GM20431 (cell line): Measurements from ENCODE around the gene CAPG.

Experiments used
- in situ Hi-C: fragments of 300-500 bp; cut with MseI, MboI; formaldehyde crosslinking; loops from one replicate; pipeline ENCODE4 v1.15.0; 2020; ENCODE audit warnings: low sequenced_read_pairs; ENCODE audit not compliant: unreplicated experiment

The CAPG gene

DNA sequence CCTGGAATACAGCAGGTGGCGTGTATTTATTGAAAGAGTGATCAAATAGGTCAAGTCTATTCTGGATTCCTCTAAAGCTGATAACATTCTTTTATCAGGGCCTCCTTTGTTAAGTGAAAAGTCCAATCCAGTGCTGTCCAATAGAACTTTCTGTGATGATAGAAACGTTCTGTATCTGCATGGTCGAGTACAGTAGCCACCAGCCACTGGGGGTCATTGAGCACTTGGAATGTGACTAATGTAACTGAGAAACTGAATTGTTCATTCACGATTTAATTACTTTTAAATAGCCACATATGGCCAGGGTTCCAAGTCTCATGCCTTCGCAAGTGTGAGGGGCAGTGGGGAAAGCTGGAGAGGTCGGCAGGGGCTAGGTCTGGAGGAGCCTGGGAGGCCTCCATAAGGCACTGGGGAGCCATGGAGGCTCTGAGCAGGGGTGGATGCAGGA is 28.9 kb upstream of the CAPG start:
- in situ Hi-C loops: no loop called here

DNA sequence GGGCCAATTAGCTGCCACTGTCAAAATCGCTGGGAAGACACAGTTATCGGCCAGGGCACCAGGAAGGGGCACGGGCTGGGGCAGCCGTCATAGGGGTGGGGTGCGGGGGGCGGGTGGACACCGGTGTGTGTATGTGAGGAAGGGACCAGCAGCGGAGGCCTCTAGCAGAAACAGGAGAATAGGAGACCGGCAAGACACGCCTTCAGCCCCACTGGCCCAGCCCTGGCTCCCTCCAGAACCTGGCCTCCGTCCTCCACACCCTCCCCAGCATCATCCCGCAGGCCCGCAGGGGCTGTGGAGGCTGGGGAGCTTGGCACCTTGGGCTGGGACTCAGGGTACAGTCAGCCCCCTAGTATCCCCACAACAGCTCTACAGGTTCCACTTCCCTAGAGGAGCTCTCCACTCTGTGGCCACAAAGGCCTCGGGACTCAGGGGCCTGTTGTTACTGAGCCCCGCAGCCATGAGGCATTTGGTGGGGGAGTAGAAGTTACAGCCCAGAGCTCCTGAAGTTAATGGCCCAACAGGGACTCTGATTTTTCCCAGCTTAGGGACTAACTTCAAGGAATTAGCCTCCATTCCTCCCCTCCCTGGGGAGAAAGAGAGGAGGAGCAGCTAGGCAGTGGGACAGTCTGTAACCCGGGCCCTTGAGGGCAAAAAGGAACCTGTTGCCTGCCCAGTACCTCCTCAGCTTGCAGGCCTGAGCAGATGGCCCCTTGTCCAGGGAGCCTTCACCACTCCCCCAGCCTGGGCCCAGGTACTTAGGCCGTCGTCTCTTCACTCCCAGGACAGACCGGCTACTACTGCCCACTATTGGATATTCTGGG is 28.2 kb upstream of the CAPG start:
- in situ Hi-C loops: no loop called here

DNA sequence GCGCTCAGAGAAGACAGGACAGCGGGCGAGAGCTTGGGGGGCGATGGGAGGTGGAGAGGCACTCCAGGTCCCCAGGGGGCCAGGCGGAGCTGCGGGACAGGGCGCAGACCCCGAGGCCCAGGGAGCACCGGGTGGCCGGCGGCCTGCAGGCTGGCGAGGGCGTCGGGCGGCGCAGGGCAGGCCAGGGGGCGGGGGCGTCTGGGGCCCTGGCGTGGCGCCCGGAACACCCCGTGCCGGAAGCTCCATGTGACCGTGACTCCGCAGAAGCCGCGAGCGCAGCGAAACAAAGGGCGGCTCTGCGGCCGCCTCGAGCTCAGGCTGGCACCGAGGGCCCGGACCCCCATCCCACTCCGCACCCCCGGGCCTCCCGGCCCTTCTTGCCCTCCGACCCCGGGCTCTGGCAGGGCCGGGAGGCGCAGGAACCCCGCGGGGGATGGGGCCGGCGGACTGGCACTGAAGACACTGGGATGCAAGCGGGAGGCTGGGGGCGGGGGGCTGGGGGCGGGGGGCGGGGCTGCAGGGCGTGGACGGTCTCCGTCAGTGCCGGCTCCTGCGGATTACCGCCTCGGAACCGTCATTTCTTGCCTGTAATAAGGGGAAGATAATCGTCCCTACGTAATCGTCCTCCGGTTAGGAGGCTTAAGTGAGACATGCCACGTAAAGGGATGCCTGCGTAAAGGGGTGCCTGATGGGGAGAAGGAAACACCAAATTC is 27.5 kb upstream of the CAPG start:
- in situ Hi-C loops: no loop called here

DNA sequence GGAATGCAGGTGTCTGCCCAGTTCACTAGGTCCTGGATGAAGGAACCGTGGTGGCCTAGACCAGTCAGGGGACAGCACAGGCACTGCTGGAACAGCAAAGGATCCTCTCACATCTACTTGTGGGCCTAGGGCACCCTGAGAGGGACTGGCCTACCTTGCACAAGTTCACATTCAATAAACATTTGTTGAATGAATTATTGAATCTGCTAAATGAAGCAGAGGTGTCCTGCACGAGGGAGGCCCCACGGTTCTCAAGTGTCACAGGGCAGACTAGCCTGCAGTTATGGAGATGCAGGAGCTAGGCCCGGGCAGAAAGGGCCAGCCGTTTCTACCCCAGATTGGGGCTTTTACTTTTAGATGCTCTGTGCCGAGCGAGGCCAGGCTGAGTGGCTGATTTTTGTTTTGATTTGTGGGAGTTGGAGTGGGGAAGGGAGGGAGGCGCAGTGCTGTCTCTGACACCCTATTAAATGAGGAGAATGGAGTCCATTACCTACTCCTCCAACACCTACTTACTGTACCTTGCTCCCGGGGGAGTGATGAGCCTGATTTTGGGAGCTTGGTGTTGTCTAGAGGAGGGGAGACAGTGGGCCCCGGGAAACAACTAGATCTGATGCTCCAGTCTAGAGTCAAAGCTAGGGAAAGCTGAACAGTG is 26.8 kb upstream of the CAPG start:
- in situ Hi-C loops: no loop called here

DNA sequence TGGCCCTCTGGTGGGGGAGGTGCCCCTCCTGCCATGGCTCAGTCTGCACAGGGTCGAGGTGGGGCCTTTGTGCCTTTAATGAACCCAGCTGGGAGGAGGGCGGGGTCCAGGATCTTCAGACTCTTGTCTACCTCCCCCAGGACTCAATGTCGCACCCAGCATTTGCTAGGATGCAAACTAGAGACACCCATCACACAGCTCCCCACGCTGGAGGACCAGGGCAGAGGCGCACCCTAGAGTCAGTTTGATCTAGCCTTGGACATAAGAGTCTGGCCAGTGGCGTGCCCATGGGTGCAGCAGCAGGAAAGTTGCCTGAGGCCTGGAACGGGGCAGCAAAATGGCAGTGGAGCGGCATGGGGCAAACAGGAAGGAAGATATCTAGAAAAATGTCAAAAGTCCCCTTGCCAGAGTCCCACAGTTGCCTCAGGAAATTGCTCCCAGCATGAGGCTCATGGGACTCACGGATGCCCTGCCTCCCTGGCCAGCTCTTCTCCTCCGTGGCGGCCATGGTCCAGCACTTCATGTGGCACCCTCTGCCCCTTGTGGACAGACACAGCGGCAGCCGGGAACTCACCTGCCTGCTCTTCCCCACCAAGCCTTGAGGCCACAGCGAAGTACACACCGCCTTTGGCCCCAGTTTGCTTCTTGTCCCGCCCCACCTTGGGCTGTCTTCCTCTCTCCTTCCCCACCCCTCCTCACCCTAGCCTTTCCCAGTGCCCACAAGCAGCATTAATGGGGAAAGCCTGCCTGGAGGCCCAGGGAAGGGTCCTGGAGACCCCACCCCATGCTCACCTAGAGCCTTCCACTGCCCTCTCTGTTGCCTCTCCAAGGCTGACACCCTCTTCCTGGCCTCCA is 26.0 kb upstream of the CAPG start:
- in situ Hi-C loops: no loop called here

DNA sequence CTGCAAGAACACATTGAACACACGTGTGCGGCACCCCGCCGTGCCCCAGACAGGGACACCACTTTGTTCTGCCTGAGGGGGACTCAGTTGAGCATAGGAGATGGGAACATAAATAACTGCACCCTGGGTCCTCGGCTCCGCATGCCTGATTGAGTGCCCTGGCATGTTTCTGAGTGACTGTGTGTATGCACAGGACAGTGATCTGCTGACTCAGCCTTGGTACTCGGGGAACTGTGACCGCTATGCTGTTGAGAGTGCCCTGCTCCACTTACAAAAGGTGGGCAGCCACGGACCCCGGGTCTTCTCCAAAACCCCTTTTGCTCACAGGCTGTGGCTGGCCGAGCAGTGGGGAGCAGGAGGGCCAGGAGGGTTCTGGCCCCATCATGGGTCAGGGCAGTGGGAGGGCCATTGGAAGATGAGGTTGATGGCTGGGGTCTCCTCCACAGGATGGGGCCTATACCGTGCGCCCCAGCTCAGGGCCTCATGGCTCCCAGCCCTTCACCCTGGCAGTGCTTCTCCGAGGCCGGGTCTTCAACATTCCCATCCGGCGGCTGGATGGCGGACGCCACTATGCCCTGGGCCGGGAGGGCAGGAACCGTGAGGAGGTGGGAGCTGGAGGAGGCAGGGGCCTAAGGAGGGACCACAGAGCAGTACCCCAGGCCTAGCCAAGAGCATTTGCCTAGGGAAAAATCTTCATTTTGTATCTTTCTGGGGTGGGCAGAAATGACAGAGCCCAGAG is 25.2 kb upstream of the CAPG start:
- in situ Hi-C loops: no loop called here

DNA sequence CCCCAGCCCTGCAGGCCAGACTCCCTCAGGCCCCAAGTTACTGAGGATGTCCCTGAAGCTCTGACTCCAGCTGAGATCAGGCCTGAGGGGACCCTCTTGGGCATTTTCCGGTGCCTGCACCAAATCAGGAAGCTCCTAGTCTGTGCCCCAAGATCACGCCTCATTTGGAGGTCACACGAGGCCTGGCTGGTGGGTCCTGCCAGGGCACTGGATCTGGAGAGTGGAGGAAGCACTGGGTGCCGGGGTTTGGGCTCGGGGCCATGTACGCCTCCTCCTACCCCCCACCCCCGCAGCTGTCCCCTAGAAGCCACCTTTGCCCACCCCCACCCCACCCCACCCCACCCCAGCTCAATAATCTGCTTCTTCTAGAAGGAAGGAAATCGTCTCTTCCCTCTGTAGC is 24.5 kb upstream of the CAPG start:
- in situ Hi-C loops: no loop called here

DNA sequence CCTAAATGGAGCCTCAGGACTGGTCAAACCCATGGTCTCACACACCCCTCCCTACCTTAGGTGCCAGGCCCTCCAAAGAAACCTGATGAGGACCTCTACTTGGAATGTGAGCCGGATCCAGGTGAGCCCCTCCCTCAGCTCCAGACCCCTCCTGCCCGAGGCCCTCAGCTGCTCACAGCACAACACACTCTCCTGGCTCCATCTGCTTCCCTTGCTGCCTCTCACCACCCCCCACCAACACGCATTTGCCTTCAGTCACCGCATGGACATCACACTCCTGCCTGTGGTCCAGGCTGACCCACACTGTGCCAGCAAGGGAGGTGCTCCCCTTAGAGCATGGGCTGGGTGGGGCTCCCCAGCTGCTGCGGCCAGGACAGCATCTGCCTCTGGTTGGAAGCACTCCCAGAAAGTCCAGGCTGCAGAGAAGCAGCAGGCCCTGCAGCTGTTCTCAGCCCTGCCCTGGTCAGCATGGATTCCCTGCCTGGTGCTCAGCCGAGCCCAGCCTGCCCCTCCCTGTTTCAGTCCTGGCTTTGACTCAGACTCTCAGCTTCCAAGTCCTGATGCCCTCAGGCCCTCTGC is 23.4 kb upstream of the CAPG start:
- in situ Hi-C loops: no loop called here

DNA sequence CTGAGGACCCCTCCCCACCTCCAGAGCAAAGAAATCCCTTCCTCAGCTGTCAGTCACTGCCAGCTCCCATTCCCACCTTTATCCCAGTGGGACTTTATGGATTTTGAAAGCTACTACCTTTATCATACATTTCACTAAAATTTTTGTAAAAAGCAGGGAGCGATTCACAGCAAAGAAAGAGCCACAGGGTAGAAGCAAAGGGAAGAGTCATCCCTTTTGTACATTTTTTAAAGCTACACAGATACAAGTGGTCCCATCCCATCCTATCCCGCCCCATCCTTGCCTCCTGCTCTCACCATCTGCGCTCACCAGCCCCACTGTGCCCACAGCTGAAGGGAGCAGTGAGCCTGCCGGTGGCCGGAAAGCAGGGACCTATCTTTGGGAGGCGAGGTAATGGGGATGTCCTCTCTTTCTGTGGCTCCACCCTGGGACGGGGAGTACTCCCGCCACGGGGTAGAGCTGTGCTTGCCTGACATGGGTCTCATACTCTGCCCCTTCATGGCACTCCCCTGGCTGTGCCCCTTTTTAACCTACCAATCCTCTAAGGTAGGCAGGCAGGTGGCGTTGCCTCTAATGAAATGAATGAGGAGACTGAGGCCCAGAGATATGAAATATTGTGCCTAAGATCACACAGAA is 21.5 kb upstream of the CAPG start:
- in situ Hi-C loops: no loop called here

DNA sequence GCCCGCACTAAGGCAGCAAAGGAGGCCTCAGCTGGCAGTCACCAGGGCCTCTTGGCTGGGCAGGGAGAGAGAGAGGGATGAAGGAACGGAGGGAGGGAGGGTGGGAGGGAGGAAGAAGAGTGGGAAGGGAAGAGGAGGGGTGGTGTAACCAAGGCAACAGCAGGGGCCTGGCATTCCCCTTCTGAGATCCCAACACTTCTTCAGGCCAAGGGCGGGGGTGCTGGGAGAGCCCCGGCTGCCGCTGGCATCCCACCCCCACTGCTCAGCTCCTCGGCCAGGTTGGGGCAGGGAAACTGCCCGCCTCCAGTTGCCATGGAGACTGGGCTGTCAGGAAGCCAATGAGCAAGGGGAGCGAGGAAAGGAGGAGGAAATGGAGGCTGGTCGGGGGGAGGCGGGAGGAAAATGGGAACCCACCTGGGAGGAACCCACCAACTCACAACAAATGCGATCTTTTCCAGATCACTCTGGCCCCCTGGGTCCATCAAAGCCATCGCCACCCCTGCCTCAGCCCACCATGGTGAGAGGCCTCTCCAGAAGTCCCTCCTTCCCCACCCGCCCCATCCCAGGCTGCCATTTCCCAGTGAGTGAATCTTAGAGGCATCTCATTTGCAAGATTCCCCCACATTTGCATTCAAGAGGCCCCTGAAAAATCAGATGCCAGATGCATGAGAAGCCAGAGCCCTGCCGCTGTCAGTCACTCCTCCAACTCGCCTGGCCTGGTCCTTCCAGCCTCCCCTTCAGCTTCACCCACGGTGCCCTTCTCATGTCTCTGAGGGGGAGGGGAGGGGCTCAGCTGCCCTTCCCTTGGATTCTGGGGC is 20.8 kb upstream of the CAPG start:
- in situ Hi-C loops: no loop called here

DNA sequence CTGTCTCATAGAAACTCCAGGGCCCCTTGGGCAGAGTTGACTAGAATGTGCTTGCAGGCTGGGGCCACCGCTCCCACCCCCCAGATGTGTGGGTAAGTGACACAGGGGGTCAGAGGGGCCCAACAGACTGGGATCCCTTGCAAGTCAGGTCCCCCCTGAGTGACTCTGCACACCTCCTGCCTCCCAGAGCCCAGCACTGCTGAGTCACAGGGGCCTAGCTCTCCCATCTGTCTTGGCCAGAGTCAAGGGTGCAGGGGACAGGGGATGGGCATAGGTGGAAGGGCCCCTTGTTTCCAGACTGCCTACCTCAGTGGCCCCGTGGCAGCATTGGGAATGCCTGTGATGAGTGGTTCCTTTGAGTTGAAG is 19.7 kb upstream of the CAPG start:
- in situ Hi-C loops: loop anchor here (10.0 kb wide), 1 partner anchor 125 kb away; no protein-coding TSS in a partner anchor

DNA sequence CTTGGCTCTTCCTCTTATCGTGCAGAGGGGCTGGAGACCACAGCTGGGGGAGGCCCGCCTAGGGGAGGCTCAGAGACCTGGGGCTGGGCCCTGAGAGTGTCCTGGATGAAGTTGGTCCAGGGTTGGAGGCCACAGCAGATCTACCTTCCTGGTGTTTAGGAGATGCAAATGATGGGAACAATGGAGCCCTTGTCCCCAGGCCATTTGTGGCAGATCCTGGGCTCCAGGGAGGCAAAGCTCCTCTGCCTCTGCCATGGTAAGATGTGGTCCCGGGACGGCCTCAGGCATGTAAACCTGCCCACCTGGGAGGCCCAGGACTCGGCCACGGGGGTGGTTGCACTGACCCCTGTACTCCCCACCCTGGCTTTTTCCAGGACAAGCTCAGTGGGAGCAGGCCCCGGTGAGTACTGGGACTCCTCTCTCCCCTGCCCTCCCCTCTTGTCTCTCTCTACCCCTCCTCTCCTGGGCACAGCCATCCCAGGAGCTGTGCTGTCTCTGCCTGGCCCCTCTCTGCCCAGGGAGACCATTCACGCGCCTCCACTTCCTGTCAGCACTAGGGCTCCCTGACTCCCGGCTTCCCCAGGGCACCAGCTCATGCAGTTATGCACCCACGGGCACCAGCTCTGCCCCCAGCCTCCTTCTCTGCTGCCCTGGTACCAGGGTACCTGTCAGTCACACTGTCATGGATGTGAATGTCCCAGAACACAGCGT is 19.2 kb upstream of the CAPG start:
- in situ Hi-C loops: loop anchor here (10.0 kb wide), 1 partner anchor 125 kb away; no protein-coding TSS in a partner anchor

DNA sequence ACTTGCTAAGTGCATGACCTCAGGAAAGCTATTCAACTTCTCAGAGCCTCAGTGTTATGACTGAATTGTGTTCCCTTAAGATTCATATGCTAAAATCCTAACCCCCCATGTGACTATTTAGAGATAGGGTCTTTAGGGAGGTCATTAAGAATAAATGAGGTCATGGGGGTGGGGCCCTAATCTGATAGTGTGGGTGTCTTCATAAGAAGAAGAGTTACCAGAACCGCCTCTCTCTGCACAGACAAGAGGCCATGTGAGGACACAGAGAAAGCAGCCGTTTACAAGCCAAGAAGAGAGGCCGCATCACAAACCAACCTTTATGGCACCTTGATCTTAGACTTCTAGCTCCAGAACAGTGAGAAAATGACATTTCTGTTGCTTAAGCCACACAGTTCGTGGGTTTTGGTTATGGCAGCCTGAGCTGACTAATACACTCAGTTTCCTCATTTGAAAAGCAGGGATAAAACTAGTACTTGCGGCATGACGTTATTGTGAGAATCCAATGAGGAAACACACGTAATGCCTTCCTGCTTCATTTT is 18.2 kb upstream of the CAPG start:
- in situ Hi-C loops: loop anchor here (10.0 kb wide), 1 partner anchor 126 kb away; no protein-coding TSS in a partner anchor

DNA sequence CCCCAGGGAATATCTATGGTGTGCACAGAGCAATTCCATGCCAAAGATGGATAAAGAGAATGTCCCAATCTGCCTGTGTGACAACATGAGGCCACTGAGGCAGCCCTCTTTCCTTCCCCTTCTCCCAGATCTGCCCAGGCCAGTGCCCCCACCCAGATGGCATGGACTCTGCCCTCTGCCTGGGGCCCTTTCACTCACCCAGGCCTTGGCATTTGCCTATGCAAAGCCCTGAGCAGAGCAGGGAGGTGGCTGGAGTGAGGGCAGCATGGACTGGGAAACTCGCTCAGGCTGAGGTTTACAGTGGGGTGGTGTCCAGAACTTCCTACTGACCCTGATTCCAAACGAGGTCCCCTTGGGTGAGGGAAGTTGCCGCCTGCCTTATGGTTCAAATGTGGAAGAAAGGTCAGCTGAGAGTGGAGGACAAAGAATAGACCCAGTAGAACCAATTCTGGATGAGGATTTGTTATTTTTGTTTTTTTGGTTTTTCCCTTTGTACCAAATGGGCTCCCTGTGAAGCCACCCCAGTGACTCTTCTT is 17.2 kb upstream of the CAPG start:
- in situ Hi-C loops: loop anchor here (10.0 kb wide), 1 partner anchor 127 kb away; no protein-coding TSS in a partner anchor

DNA sequence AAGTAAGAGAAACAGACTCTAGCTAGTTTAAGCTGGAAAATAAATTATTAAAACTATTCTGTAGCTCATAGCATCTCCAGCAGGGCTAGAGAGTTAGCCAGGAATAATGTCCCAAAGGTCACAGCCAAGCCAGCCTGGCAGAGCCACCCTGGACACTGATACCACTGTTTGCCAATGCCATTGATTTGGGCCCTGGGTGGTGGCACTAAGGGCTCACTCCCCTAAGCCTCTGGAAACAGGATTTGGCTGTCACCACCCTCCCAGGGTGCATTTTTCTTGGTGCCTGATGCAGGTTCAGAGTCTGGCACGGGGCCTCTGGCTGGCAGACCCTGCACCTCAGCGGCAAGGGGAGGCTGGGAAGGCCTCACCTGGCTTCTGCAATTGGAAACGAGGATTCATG is 15.4 kb upstream of the CAPG start:
- in situ Hi-C loops: loop anchor here (10.0 kb wide), 1 partner anchor 129 kb away; no protein-coding TSS in a partner anchor

DNA sequence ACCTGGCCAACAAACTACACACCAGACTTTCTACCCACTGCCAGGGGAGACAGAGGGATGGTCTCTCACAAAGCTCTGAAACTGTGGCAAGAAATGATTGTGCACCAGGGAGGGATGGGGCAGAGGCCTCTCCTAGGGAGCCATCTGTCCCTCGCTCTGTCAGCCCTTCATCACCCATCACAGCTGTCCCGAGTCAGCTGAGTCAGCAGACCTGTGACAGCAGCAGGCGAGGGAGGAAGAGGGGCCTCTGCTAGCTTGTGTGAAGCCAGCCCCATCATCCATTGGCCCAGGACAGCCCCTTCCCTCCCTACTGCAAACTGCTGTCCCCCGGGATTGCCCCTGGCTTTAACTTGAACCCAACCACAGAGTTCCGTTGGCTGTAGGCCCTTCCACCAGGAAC is 13.4 kb upstream of the CAPG start:
- in situ Hi-C loops: loop anchor here (10.0 kb wide), 1 partner anchor 131 kb away; no protein-coding TSS in a partner anchor
